Testis (tissue), 2 donors: ENCODE data around the gene SLC4A1AP.

Source experiments
- CTCF ChIP-seq, 3 experiments: fragments of 450-650 bp in 2 of 3; fragments of 200-600 bp in 1 of 3; sonication (generic) in 1 of 3; IDR thresholded peaks; one replicate each; pipeline ENCODE4 v1.5.1; 2016 to 2019; ENCODE audit warnings: antibody characterized with exemption in 3 of 3, mild to moderate bottlenecking in 2 of 3, moderate library complexity in 1 of 3
- POLR2A ChIP-seq: fragments of 450-650 bp; IDR thresholded peaks from one replicate; pipeline ENCODE4 v1.6.1; 2017; ENCODE audit warnings: antibody characterized with exemption, mild to moderate bottlenecking, moderate library complexity

GRCh38 chr2:27652790-27653189 is 10.9 kb upstream of the SLC4A1AP start:
- TF ChIP-seq CTCF (IDR thresholded peaks at IDR 0.05) (no peak), POLR2A (no peak)
